ENCODE results near the gene TNFRSF1A.
A peak's percentile ranks its signal among the peaks of the same experiment; 100 is the strongest.

TNFRSF1A gene

DNA sequence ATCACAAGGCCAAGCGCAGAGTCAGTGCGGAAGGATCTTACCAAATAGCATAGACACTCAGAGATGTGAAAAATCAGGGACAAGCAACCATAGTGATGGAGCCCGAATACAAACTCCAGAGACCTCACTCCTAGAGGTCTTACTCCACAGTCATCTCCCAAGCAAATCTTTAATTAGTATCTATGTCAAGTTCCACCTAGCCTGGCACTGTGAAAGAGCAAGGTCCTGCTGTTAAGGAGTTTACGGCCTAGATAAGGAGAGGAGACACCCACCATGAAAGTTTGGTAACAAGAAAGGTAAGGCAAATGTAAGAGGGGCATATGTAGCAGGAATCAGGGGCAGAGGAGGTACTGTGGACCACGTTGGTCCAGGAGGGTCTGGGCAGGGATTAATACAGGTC lies 38.8 kb downstream of the TNFRSF1A start:
- Histone ChIP-seq H4K91ac (ENCODE audit: low read depth, low read length) (no peak overlapping the region), H3K4me3 (ENCODE audit: low read depth, low read length) (no peak overlapping the region), H2BK120ac (ENCODE audit: insufficient read depth, low read length, poor library complexity) (no peak overlapping the region), H3K4me2 (ENCODE audit: low read length) (no peak overlapping the region), H3K79me1 (ENCODE audit: low read length) (peaks cover 6% of the 10 kb centered on the region), H4K8ac (ENCODE audit: low read depth, low read length) (no peak overlapping the region), H3K4me1 (ENCODE audit: control insufficient read depth in 1 of 2, insufficient read depth in 2 of 2, low read length in 2 of 2) (peaks cover 15 to 22% of the 10 kb centered on the region in 2 experiments), H3K23ac (ENCODE audit: low read length) (no peak overlapping the region), H2AFZ (ENCODE audit: insufficient read depth, low read length, poor library complexity) (no peak overlapping the region), H3K14ac (ENCODE audit: low read length) (no peak overlapping the region), H4K12ac (ENCODE audit: low read depth, low read length) (no peak overlapping the region), H3K4ac (ENCODE audit: low read depth, low read length) (no peak overlapping the region), H3K79me2 (ENCODE audit: control insufficient read depth, insufficient read depth, low read length, poor library complexity) (no peaks in the 10 kb centered on the region), H3K9ac (ENCODE audit: low read length) (no peak overlapping the region), H3K18ac (ENCODE audit: low read length) (no peak overlapping the region), H3K9me3 (ENCODE audit: insufficient read depth, low read depth, low read length) (no peaks in the 10 kb centered on the region), H2AK5ac (ENCODE audit: low read length) (no peak overlapping the region), H3K27me3 (ENCODE audit: insufficient read depth, low read length) (no peaks in the 10 kb centered on the region), H2BK12ac (ENCODE audit: low read length) (no peak overlapping the region), H2BK5ac (ENCODE audit: low read depth, low read length, poor library complexity) (no peak overlapping the region), H3K36me3 (ENCODE audit: control insufficient read depth in 1 of 2, insufficient read depth in 2 of 2, low read length in 2 of 2) (no peaks in the 10 kb centered on the region), H3K27ac (ENCODE audit: low read depth, low read length) (no peak overlapping the region)
- WGBS (ENCODE audit: extremely low coverage, insufficient coverage, insufficient read length), result no CpG with 5 or more reads among the region's 5 CpGs
- no peak for DNase-seq

- no CpG with 5 or more reads among the region's 3 CpGs for WGBS (ENCODE audit: extremely low coverage, insufficient coverage, insufficient read length)
- Histone ChIP-seq H4K12ac (ENCODE audit: low read depth, low read length) (no peak overlapping the region), H3K27ac (ENCODE audit: low read depth, low read length) (no peak overlapping the region), H3K14ac (ENCODE audit: low read length) (no peak overlapping the region), H3K23ac (ENCODE audit: low read length) (no peak overlapping the region), H3K18ac (ENCODE audit: low read length) (no peak overlapping the region), H4K91ac (ENCODE audit: low read depth, low read length) (no peak overlapping the region), H3K36me3 (ENCODE audit: control insufficient read depth in 1 of 2, insufficient read depth in 2 of 2, low read length in 2 of 2) (no peaks in the 10 kb centered on the region), H4K8ac (ENCODE audit: low read depth, low read length) (no peak overlapping the region), H3K4me1 (ENCODE audit: control insufficient read depth in 1 of 2, insufficient read depth in 2 of 2, low read length in 2 of 2) (peaks cover 14 to 18% of the 10 kb centered on the region in 2 experiments), H2BK5ac (ENCODE audit: low read depth, low read length, poor library complexity) (no peak overlapping the region), H3K4ac (ENCODE audit: low read depth, low read length) (no peak overlapping the region), H3K79me1 (ENCODE audit: low read length) (peaks cover 6% of the 10 kb centered on the region), H3K27me3 (ENCODE audit: insufficient read depth, low read length) (no peaks in the 10 kb centered on the region), H3K4me3 (ENCODE audit: low read depth, low read length) (no peak overlapping the region), H2BK12ac (ENCODE audit: low read length) (no peak overlapping the region), H3K4me2 (ENCODE audit: low read length) (no peak overlapping the region), H3K79me2 (ENCODE audit: control insufficient read depth, insufficient read depth, low read length, poor library complexity) (no peaks in the 10 kb centered on the region), H2AFZ (ENCODE audit: insufficient read depth, low read length, poor library complexity) (no peak overlapping the region), H2BK120ac (ENCODE audit: insufficient read depth, low read length, poor library complexity) (no peak overlapping the region), H2AK5ac (ENCODE audit: low read length) (no peak overlapping the region), H3K9me3 (ENCODE audit: insufficient read depth, low read depth, low read length) (no peaks in the 10 kb centered on the region), H3K9ac (ENCODE audit: low read length) (no peak overlapping the region)
- DNase-seq, result no peak
These were observed 39.3 kb downstream of the TNFRSF1A start for GRCh38 chr12:6302621-6303020.

DNA sequence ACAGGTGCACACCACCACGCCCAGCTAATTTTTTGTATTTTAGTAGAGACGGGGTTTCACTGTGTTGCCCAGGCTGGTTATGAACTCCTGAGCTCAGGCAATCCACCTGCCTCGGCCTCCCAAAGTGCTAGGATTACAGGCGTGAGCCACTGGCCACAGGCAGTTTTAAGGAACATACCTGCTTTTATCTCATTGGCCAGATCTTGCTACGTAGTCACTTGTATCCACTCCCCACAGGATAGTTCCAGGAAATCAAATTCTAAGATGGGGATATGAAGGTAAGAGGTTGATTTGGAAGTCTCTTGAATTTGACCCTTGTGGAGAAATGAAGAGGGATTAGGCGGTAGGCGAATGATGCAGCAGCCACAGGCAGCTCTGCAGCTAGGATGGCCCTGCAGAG lies 40.2 kb downstream of the TNFRSF1A start:
- H4K8ac ChIP-seq (ENCODE audit: low read depth, low read length), result no peak overlapping the region
- H3K9me3 ChIP-seq (ENCODE audit: insufficient read depth, low read depth, low read length), result no peaks in the 10 kb centered on the region
- no peak overlapping the region for H3K4ac ChIP-seq (ENCODE audit: low read depth, low read length)
- WGBS (ENCODE audit: extremely low coverage, insufficient coverage, insufficient read length), result no CpG with 5 or more reads among the region's 7 CpGs
- no peak overlapping the region for H2BK12ac ChIP-seq (ENCODE audit: low read length)
- H3K9ac ChIP-seq (ENCODE audit: low read length), result no peak overlapping the region
- no peaks in the 10 kb centered on the region for H3K79me2 ChIP-seq (ENCODE audit: control insufficient read depth, insufficient read depth, low read length, poor library complexity)
- H4K91ac ChIP-seq (ENCODE audit: low read depth, low read length), result no peak overlapping the region
- H2AK5ac ChIP-seq (ENCODE audit: low read length), result no peak overlapping the region
- peaks cover 5 to 9% of the 10 kb centered on the region in 2 experiments for H3K4me1 ChIP-seq (ENCODE audit: control insufficient read depth in 1 of 2, insufficient read depth in 2 of 2, low read length in 2 of 2)
- H3K79me1 ChIP-seq (ENCODE audit: low read length), result peaks cover 4% of the 10 kb centered on the region
- H2BK120ac ChIP-seq (ENCODE audit: insufficient read depth, low read length, poor library complexity), result no peak overlapping the region
- no peak overlapping the region for H3K4me3 ChIP-seq (ENCODE audit: low read depth, low read length)
- H2AFZ ChIP-seq (ENCODE audit: insufficient read depth, low read length, poor library complexity), result no peak overlapping the region
- no peak overlapping the region for H2BK5ac ChIP-seq (ENCODE audit: low read depth, low read length, poor library complexity)
- H3K36me3 ChIP-seq (ENCODE audit: control insufficient read depth in 1 of 2, insufficient read depth in 2 of 2, low read length in 2 of 2), result no peaks in the 10 kb centered on the region
- no peaks in the 10 kb centered on the region for H3K27me3 ChIP-seq (ENCODE audit: insufficient read depth, low read length)
- H4K12ac ChIP-seq (ENCODE audit: low read depth, low read length), result no peak overlapping the region
- no peak overlapping the region for H3K4me2 ChIP-seq (ENCODE audit: low read length)
- no peak overlapping the region for H3K23ac ChIP-seq (ENCODE audit: low read length)
- no peak overlapping the region for H3K14ac ChIP-seq (ENCODE audit: low read length)
- DNase-seq, result no peak
- no peak overlapping the region for H3K18ac ChIP-seq (ENCODE audit: low read length)
- no peak overlapping the region for H3K27ac ChIP-seq (ENCODE audit: low read depth, low read length)

GRCh38 chr12:6297170-6297569 lies 44.7 kb downstream of the TNFRSF1A start:
- H4K91ac ChIP-seq (ENCODE audit: low read depth, low read length), result no peak overlapping the region
- no peak overlapping the region for H3K18ac ChIP-seq (ENCODE audit: low read length)

More at GRCh38 chr12:6297170-6297569, 44.7 kb downstream of the TNFRSF1A start:
- peak overlapping the region; percentile 32 for H2BK12ac ChIP-seq (ENCODE audit: low read length)
- H3K4ac ChIP-seq (ENCODE audit: low read depth, low read length), result no peak overlapping the region
- no peaks in the 10 kb centered on the region for H3K36me3 ChIP-seq (ENCODE audit: control insufficient read depth in 1 of 2, insufficient read depth in 2 of 2, low read length in 2 of 2)
- H4K8ac ChIP-seq (ENCODE audit: low read depth, low read length), result no peak overlapping the region
- H2BK120ac ChIP-seq (ENCODE audit: insufficient read depth, low read length, poor library complexity), result no peak overlapping the region
- no peaks in the 10 kb centered on the region for H3K79me2 ChIP-seq (ENCODE audit: control insufficient read depth, insufficient read depth, low read length, poor library complexity)
- peaks cover 9% of the 10 kb centered on the region for H3K79me1 ChIP-seq (ENCODE audit: low read length)
- WGBS (ENCODE audit: extremely low coverage, insufficient coverage, insufficient read length), result no CpG with 5 or more reads among the region's 10 CpGs
- no peak for DNase-seq
- no peaks in the 10 kb centered on the region for H3K27me3 ChIP-seq (ENCODE audit: insufficient read depth, low read length)
- H3K4me2 ChIP-seq (ENCODE audit: low read length), result no peak overlapping the region
- no peak overlapping the region for H3K14ac ChIP-seq (ENCODE audit: low read length)
- H3K9ac ChIP-seq (ENCODE audit: low read length), result no peak overlapping the region
- no peak overlapping the region for H4K12ac ChIP-seq (ENCODE audit: low read depth, low read length)
- H2AK5ac ChIP-seq (ENCODE audit: low read length), result no peak overlapping the region
- H3K4me1 ChIP-seq (ENCODE audit: control insufficient read depth in 1 of 2, insufficient read depth in 2 of 2, low read length in 2 of 2), result peaks cover 8 to 10% of the 10 kb centered on the region in 2 experiments
- H3K9me3 ChIP-seq (ENCODE audit: insufficient read depth, low read depth, low read length), result no peaks in the 10 kb centered on the region
- H3K4me3 ChIP-seq (ENCODE audit: low read depth, low read length), result no peak overlapping the region
- H3K23ac ChIP-seq (ENCODE audit: low read length), result no peak overlapping the region
- H2AFZ ChIP-seq (ENCODE audit: insufficient read depth, low read length, poor library complexity), result no peak overlapping the region
- no peak overlapping the region for H2BK5ac ChIP-seq (ENCODE audit: low read depth, low read length, poor library complexity)
- H3K27ac ChIP-seq (ENCODE audit: low read depth, low read length), result no peak overlapping the region
